ENCODE measurements around the gene CTTNBP2NL.

CTTNBP2NL gene, protein sequence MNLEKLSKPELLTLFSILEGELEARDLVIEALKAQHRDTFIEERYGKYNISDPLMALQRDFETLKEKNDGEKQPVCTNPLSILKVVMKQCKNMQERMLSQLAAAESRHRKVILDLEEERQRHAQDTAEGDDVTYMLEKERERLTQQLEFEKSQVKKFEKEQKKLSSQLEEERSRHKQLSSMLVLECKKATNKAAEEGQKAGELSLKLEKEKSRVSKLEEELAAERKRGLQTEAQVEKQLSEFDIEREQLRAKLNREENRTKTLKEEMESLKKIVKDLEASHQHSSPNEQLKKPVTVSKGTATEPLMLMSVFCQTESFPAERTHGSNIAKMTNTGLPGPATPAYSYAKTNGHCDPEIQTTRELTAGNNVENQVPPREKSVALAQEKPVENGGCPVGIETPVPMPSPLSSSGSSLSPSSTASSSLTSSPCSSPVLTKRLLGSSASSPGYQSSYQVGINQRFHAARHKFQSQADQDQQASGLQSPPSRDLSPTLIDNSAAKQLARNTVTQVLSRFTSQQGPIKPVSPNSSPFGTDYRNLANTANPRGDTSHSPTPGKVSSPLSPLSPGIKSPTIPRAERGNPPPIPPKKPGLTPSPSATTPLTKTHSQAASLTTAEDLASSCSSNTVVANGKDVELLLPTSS

DNA sequence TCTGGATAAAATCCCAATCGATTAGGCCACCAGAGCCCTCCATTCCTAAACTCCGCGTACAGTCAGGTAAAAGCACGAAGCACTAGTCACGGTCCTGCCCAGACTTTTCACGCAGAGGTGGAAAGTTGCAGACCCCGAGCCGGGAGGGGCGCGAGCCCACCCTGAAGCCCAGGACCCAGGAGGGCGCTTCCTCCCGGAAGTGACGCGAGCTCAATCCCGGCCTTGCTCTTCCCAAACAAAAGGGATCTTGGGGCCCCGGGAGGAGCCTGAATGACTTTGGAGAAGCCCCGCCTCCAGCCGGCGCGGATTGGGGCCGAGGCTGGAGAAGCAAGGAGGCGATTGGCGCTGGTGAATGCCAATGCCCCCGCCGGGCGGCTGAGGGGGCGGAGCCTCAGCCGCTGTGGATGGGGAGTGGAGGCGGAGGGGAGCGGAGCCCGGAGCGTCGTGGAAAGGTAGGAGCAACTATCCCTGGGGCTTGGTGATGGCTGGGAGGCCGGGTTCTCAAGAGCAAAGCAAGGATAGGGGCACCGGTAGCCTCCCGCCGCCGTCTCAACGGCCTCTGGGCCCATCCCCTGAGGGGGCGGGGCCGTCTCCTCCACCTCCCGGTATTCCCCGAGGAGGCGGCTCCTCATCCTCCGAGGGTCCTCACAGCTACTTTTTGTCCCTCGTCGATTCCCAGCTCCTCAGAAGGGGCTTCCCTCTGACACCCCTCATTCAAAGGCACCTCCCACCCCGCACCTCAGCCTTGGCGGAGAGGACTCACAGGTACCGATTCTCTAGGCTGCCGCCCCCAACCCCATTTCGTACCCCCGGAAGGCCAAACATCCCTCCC, at the start of gene CTTNBP2NL:
TSS of gene CTTNBP2NL (plus strand) at position 394 of the 832 bp plus-strand sequence. CDS start 19,952 bp downstream, outside the sequence.
- DNase-seq (ENCODE audit: low spot score), result peak; percentile 98

- no peak for DNase-seq (ENCODE audit: low spot score)
Observed at GRCh38 chr1:112346801-112347350, 49.1 kb upstream of the CTTNBP2NL start.

DNA sequence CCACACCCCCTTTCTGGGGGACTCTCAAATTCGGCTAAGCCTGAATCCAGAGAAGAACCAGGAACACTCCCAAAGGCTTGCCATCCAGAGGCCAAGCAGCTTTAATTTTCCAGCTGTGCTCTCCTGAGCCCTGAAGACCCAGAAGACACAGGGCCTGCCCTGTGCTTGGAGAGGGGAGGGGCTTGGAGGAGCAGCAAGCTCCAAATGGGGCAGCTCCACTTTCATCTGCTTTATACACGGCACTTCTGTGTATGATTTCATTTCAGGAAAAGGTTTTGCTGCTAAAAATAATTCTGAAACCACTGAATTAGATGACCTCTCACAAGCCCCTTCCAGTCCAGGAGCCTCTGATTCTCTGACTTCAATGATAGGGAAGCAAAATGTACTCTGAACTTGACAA, 39.2 kb upstream of the CTTNBP2NL start:
- DNase-seq (ENCODE audit: low spot score), result no peak

DNA sequence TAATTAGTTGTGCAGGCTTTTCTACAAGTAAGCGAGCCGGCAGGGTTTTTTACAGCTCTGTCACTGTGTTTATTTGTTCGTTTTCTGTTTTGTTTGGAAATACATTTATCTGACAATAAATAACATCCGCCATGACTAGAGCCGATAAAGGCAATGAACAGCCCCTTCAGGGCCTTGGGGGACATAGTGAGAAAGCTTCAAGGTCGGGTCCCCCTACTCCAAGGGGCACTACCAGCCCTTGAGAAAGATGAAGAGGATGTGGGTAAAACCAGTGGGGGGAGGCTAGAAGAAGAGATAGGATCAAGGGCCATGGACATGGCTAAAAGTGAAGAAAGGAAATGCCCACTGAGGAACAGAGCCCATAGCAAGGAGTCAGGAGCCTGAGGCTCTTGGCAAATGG, 38.5 kb upstream of the CTTNBP2NL start:
- no peak for DNase-seq (ENCODE audit: low spot score)

DNA sequence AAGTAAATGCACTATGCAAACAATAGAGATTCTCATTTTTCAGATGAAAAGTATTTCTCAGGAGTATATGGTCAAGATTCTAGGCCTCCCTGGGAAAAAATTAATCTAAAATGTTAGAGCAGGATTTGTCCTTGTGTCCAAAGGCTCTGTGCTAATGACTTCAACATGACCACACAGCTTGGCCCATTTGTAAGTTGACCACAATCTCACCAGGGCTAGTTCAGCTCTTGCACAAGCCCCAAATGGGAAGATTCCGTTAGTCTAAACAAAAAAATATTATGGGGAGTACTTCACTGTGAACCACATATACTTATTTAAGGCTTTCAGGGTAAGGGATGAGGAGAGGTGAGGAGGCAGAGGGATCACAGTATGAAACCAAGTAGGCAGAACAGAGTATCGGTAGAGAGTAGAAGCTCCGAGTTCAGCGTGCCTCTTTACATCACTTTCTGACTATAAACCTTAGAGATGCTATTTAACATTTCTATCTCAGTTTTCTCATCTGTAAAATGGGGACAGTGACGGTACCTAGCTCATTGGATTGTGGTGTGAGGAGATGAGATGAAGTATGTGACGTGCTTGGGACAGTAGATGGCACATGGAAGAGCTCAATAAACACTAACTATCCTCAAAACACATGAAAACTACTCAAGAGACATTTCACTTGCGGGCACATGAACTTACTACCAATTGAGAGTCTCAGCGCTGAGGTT, 37.8 kb upstream of the CTTNBP2NL start:
- no peak for DNase-seq (ENCODE audit: low spot score)

DNA sequence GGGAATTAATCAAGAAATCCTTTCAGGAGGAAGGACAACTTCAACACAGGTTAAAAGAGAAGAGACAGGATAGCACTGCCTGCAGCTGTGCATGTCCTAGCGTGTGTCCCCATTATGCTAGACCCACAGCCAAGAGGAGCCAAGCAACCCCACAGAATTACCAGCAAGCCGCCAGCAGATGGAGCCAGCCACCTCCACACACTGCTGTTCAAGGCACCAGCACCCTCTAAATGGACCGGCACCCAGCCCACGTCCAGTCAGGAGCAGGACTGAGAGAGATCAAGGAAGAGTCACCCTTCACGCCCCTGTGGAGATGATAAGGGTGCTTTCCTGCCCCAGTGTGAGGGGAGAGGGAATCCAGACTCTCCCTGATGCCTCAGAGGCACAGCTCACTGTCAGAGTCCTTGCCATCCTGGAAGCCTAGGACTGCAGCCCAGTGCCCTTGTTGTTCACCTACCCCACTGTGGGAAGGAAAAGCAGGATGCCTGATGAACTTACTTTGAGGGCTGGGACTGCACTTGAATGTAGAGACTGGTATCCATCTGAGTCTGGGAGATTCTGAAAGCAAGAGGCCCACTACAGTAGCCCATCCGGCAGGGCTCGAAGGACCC, 37.1 kb upstream of the CTTNBP2NL start:
- DNase-seq (ENCODE audit: low spot score), result peak; percentile 68

GRCh38 chr1:112359961-112360767, 35.9 kb upstream of the CTTNBP2NL start:
- no peak for DNase-seq (ENCODE audit: low spot score)

DNA sequence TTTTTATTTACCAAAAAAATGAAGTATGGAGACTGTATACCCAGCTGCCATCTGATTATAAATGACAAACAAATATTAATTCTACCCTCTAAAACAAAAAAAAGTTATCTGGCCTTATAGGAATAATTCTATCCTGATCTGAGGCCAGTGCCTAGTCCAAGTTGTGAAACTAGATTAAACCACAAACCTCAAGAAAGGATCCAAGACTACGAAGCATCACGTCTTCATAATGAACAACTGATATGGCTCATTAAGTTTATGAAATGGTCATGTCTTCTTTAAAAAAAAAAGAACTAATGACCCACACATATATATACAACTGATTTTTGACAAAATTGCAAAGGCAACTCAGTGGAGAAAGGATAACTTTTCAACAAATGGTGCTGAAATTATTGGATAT, 32.4 kb upstream of the CTTNBP2NL start:
- no peak for DNase-seq (ENCODE audit: low spot score)

GRCh38 chr1:112368198-112368597, 27.8 kb upstream of the CTTNBP2NL start:
- DNase-seq (ENCODE audit: low spot score), result no peak

- DNase-seq (ENCODE audit: low spot score), result peak; percentile 90
Observed at GRCh38 chr1:112369392-112370285, 26.4 kb upstream of the CTTNBP2NL start.

DNA sequence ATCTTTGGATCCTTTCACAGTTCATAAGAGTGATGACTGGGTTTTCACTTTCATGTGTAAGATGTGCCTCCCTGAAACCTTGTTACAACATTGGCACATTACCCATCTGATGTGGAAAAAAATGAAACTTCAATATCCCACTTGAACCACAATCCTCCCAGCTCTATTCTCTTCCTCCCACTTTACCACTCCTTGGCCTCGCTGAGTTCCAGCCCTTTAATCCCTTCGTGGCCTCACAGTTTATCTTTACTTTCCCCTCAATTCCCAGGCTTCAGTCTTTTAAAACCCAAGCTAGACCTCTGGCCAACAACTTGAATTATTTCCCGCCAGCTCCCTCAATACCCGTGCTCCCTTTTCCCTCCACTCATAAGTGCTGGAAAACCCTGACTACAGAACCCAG, 25.0 kb upstream of the CTTNBP2NL start:
- DNase-seq (ENCODE audit: low spot score), result no peak

DNA sequence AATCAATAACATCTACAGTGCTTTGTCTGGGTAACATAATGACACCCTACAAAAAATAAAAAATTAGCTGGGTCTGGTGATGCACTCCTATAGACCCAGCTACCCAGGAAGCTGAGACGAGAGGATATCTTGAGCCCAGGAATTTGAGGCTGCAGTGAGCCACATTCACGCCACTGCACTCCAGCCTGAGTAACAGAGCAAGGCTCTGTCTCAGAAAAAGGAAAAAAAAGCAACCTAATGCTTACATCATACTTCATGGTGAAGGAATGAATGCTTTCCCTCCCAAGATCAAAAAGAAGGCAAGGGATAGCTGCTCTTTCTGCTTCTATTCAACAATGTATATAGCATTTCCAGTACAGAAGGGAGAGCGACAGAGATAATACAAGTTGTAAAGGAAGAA, 24.2 kb upstream of the CTTNBP2NL start:
- no peak for DNase-seq (ENCODE audit: low spot score)

DNA sequence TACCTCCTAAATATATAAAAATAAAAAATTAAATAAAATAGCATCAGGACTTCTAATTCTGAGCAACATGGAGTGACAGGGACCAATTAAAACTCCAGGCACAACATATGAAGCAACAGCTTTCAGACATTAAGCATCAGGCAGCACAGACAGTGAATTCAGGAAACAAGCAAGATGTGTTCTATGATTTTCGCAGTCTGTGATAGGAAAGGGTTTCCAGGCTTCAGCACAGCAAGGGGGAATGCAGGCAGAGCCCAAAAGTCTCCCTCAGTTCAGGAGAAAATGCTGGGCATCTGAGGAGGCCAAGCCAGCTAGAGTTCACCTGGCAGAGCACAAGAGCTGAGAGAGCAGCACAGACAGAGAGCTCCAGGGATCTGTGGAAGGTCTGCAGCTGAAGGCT, 22.2 kb upstream of the CTTNBP2NL start:
- no peak for DNase-seq (ENCODE audit: low spot score)

DNA sequence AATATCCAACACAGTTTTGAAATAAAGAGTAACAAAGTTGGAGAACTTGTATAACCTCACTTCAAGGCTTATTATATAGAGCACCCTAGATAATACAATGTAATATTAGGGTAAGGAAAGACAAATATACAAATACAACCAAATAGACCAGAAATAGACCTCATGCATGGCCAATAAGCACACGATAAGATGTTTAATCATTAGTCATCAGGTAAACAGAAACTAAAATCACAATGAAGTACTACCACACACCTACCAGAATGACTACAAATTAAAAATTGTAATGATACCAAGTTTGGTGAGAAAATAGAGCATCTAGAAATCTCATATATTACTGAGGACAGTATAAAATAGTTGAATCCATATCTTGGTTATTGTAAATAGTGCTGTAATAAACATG, 20.3 kb upstream of the CTTNBP2NL start:
- DNase-seq (ENCODE audit: low spot score), result no peak

DNA sequence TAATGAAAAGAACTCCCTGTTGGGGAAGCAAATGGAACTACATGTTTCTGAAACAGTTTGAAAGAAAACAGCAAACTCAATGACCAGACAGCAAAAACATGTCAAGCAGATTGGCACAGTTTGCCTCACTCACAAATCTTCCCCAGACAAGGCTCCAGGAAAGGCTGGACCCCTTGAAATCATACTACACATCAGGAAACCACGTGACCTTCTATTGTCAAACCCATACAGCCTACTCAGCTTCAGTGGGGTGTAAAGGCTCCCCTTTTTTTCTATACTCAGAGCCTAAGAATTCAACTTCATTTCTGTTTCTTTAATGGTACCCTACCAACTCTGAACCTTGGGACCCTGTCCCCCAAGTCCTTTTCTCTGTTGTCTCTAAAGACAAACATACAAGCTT, 15.7 kb upstream of the CTTNBP2NL start:
- DNase-seq (ENCODE audit: low spot score), result no peak

GRCh38 chr1:112381324-112382076, 14.5 kb upstream of the CTTNBP2NL start:
- no peak for DNase-seq (ENCODE audit: low spot score)

DNA sequence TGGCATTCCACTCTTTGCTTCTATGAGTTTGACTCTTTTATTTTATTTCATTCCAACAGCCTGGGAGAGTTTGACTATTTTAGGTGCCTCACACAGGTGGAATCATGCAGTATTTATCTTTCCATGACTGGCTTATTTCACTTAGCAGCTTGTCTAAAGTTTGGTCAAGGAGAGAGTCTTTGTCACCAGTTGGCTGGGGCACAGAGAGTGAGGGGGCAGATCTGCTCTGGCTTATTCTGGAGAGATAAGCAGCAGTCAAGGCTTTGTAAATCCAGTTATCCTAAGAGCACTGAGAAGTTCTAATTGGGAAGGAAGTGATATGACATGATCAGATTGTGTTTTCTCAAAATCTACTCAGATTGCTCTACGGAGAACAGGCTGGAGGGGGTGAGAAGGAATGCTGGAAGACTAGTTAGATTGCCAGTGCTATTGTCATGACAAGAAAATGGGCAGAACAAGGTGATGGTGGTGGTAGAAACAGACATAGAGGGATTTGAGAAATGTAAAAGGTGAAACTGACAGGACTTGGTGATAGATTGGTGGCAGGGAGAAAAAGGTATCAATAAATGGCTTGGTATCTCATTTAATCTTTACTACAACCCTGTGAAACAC, 12.1 kb upstream of the CTTNBP2NL start:
- no peak for DNase-seq (ENCODE audit: low spot score)

DNA sequence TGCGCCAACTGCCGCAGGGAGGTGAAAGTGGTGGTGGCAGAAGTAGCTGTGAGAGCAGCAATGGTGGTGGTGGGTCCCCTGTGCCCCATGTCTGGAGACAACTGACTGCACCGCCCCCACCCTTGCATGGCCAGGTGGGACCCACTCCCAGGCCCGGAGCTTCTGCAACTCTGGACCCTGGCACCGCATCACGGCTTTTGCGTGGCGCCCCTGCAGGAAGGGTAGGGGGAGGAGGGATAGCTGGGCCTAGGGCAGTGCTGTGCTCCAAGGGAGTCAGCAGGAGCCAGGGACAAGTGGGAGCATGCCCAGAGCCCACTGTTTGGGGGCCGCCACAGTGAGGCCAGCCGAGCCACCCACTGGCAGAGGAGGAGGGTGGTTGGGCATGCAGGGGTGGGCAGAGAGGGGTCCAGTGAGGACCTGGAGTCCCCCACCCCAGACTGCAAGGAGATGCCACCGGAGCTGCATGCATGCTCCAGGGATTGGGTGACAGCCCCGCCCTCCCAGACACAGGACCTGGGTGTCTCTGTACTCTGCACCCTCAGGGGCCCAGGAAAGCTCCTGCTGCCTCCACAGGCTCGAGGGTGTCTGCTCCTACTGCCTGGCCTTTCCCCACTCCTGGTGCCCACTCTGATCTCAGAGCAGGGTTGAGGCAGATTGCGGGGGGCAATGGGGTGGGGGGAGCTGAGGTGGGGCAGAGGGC, 9.8 kb upstream of the CTTNBP2NL start:
- DNase-seq (ENCODE audit: low spot score), result no peak
